SK-N-SH treated with all-trans-retinoic acid at 6 μM for 48 hours (cell line): ENCODE data around the gene CBFA2T2.

Experiments used
- ATAC-seq: fragments of 200-7000 bp; cut with Tn5 transposase; 3 replicates; pipeline ENCODE4 v1.9.1; 2020; ENCODE audit warnings: mild to moderate bottlenecking, moderate library complexity
- ARNTL ChIP-seq: fragments of 450-650 bp; formaldehyde crosslinking; IDR thresholded peaks from 2 replicates; pipeline ENCODE4 v1.5.0; 2020; ENCODE audit warnings: low read depth, mild to moderate bottlenecking, moderate library complexity, borderline replicate concordance
- CSDC2 ChIP-seq: fragments of 250-450 bp; sonication (Bioruptor Pico); IDR thresholded peaks from 2 replicates; pipeline ENCODE4 v1.5.0; 2020; ENCODE audit warnings: mild to moderate bottlenecking, moderate library complexity
- CSRNP3 ChIP-seq: fragments of 250-450 bp; sonication (Bioruptor Pico); IDR thresholded peaks from 2 replicates; pipeline ENCODE4 v1.5.1; 2021; ENCODE audit warnings: mild to moderate bottlenecking, moderate library complexity
- ESRRG ChIP-seq: fragments of 250-450 bp; sonication (Bioruptor Pico); IDR thresholded peaks from 2 replicates; pipeline ENCODE4 v1.6.1; 2021; ENCODE audit warnings: mild to moderate bottlenecking
- GLIS3 ChIP-seq: fragments of 250-450 bp; sonication (Bioruptor Pico); IDR thresholded peaks from 2 replicates; pipeline ENCODE4 v1.5.0; 2020; ENCODE audit warnings: mild to moderate bottlenecking, moderate library complexity
- ISL1 ChIP-seq: fragments of 250-450 bp; sonication (Bioruptor Pico); IDR thresholded peaks from 2 replicates; pipeline ENCODE4 v2.1.2; 2022; ENCODE audit warnings: mild to moderate bottlenecking, moderate library complexity
- OSR1 ChIP-seq: fragments of 250-450 bp; sonication (Bioruptor Pico); IDR thresholded peaks from 2 replicates; pipeline ENCODE4 v1.8.0; 2022; ENCODE audit warnings: moderate library complexity, mild to moderate bottlenecking, inconsistent platforms
- PATZ1 ChIP-seq: fragments of 250-450 bp; sonication (Bioruptor Pico); IDR thresholded peaks from 2 replicates; pipeline ENCODE4 v1.8.0; 2020; ENCODE audit warnings: mild to moderate bottlenecking, moderate library complexity, borderline replicate concordance
- POU6F1 ChIP-seq: fragments of 250-450 bp; sonication (Bioruptor Pico); IDR thresholded peaks from 2 replicates; pipeline ENCODE4 v1.8.0; 2021; ENCODE audit warnings: low read depth, mild to moderate bottlenecking, moderate library complexity, borderline replicate concordance
- PPARA ChIP-seq: fragments of 250-450 bp; sonication (Bioruptor Pico); IDR thresholded peaks from 2 replicates; pipeline ENCODE4 v1.5.0; 2020; ENCODE audit warnings: mild to moderate bottlenecking, borderline replicate concordance
- RARB ChIP-seq: fragments of 250-450 bp; sonication (Bioruptor Pico); IDR thresholded peaks from 2 replicates; pipeline ENCODE4 v1.8.0; 2021; ENCODE audit warnings: mild to moderate bottlenecking, moderate library complexity
- SNAI2 ChIP-seq: fragments of 250-450 bp; sonication (Bioruptor Pico); IDR thresholded peaks from 2 replicates; pipeline ENCODE4 v1.5.0; 2020; ENCODE audit warnings: mild to moderate bottlenecking, moderate library complexity
- TCF4 ChIP-seq: fragments of 250-450 bp; sonication (Bioruptor Pico); IDR thresholded peaks from 2 replicates; pipeline ENCODE4 v1.8.0; 2021; ENCODE audit warnings: mild to moderate bottlenecking, moderate library complexity, borderline replicate concordance
- TOX ChIP-seq: fragments of 250-450 bp; sonication (Bioruptor Pico); IDR thresholded peaks from 2 replicates; pipeline ENCODE4 v1.8.0; 2021; ENCODE audit warnings: mild to moderate bottlenecking, moderate library complexity, borderline replicate concordance
- TSHZ2 ChIP-seq: fragments of 250-450 bp; sonication (Bioruptor Pico); IDR thresholded peaks from 2 replicates; pipeline ENCODE4 v1.5.0; 2020; ENCODE audit warnings: mild to moderate bottlenecking, moderate library complexity
- ZC3H10 ChIP-seq: fragments of 250-450 bp; sonication (Bioruptor Pico); IDR thresholded peaks from 2 replicates; pipeline ENCODE4 v1.5.1; 2021; ENCODE audit warnings: mild to moderate bottlenecking, moderate library complexity
- ZFP3 ChIP-seq: fragments of 250-450 bp; sonication (Bioruptor Pico); IDR thresholded peaks from 2 replicates; pipeline ENCODE4 v1.5.0; 2020; ENCODE audit warnings: mild to moderate bottlenecking, moderate library complexity
- ZNF565 ChIP-seq: fragments of 450-650 bp; formaldehyde crosslinking; conservative IDR thresholded peaks from 2 replicates; pipeline ENCODE4 v1.5.0; 2020; ENCODE audit warnings: low read depth, mild to moderate bottlenecking, moderate library complexity
- ZNF70 ChIP-seq: fragments of 450-650 bp; formaldehyde crosslinking; IDR thresholded peaks from 2 replicates; pipeline ENCODE4 v1.5.0; 2020; ENCODE audit warnings: mild to moderate bottlenecking, moderate library complexity
- ZNF8 ChIP-seq: fragments of 450-650 bp; formaldehyde crosslinking; IDR thresholded peaks from 2 replicates; pipeline ENCODE4 v1.5.0; 2020; ENCODE audit warnings: mild to moderate bottlenecking, moderate library complexity

The CBFA2T2 gene

GRCh38 chr20:33669224-33669623 is 179.3 kb downstream of the CBFA2T2 start:
- no peak for TF ChIP-seq SNAI2 (CRISPR knock-in tag)
- no peak for TF ChIP-seq CSDC2 (CRISPR knock-in tag)
- TF ChIP-seq GLIS3 (CRISPR knock-in tag), result no peak
- no peak for TF ChIP-seq PATZ1 (CRISPR knock-in tag)
- TF ChIP-seq ISL1, result no peak
- no peak for TF ChIP-seq ZNF8 (CRISPR knock-in tag)
- no peak for TF ChIP-seq ZNF70 (CRISPR knock-in tag)
- TF ChIP-seq ZFP3, result no peak
- TF ChIP-seq ZNF565 (CRISPR knock-in tag), result no peak
- no peak for TF ChIP-seq RARB (CRISPR knock-in tag)
- TF ChIP-seq ESRRG, result no peak
- no peak for TF ChIP-seq TCF4 (CRISPR knock-in tag)
- TF ChIP-seq TSHZ2, result no peak
- no peak for TF ChIP-seq TOX (CRISPR knock-in tag)
- no peak for TF ChIP-seq PPARA (CRISPR knock-in tag)
- TF ChIP-seq ZC3H10 (CRISPR knock-in tag), result no peak
- no peak for TF ChIP-seq OSR1 (CRISPR knock-in tag)
- ATAC-seq, result no peak

GRCh38 chr20:33669873-33670640 is 180.2 kb downstream of the CBFA2T2 start:
- TF ChIP-seq ZC3H10 (CRISPR knock-in tag) (no peak), CSDC2 (CRISPR knock-in tag) (no peak), ZNF8 (CRISPR knock-in tag) (no peak), PPARA (CRISPR knock-in tag) (no peak), CSRNP3 (CRISPR knock-in tag) (no peak)
- ATAC-seq, result no peak

GRCh38 chr20:33670715-33671499 is 181.0 kb downstream of the CBFA2T2 start:
- ATAC-seq, result no peak
- TF ChIP-seq RARB (CRISPR knock-in tag) (no peak), OSR1 (CRISPR knock-in tag) (no peak), TOX (CRISPR knock-in tag) (no peak), ARNTL (CRISPR knock-in tag) (no peak), TCF4 (CRISPR knock-in tag) (no peak), TSHZ2 (no peak), ZFP3 (no peak), CSDC2 (CRISPR knock-in tag) (no peak), SNAI2 (CRISPR knock-in tag) (no peak), POU6F1 (CRISPR knock-in tag) (no peak)
